H9 (cell line): ENCODE results near the gene MAPK1IP1L. TPM values are rescaled to one million over a fixed set of nuclear protein-coding genes. Genes with fewer than 3 reads are reported as not detected.

Experiments used
- DNase-seq: peaks from one replicate; pipeline ENCODE4 v3.0.0-alpha.2; 2017
- H2AFZ ChIP-seq: one replicate; pipeline ENCODE4 v1.6.1; 2013; ENCODE audit warnings: mild to moderate bottlenecking, low read length, control low read depth, moderate library complexity
- H2AK5ac ChIP-seq: 2 replicates; pipeline ENCODE4 v1.6.1; 2013; ENCODE audit warnings: low read length, control low read depth, mixed read lengths; ENCODE audit not compliant: insufficient read length
- H2BK120ac ChIP-seq: one replicate; pipeline ENCODE4 v1.6.1; 2013; ENCODE audit warnings: low read depth, mild to moderate bottlenecking, low read length, control low read depth, inconsistent platforms; ENCODE audit not compliant: poor library complexity, severe bottlenecking
- H2BK12ac ChIP-seq: 2 replicates; pipeline ENCODE4 v1.6.1; 2013; ENCODE audit warnings: low read length, control low read depth, mixed read lengths, low read depth; ENCODE audit not compliant: insufficient read length
- H2BK15ac ChIP-seq: 2 replicates; pipeline ENCODE4 v1.6.1; 2013; ENCODE audit warnings: low read depth, low read length, control low read depth
- H2BK20ac ChIP-seq: one replicate; pipeline ENCODE4 v1.6.1; 2013; ENCODE audit warnings: low read depth, mild to moderate bottlenecking, low read length, control low read depth, inconsistent platforms; ENCODE audit not compliant: poor library complexity, severe bottlenecking
- H2BK5ac ChIP-seq: 2 replicates; pipeline ENCODE4 v1.6.1; 2013; ENCODE audit warnings: low read length, control low read depth, mixed read lengths; ENCODE audit not compliant: insufficient read length
- H3K14ac ChIP-seq: 2 replicates; pipeline ENCODE4 v1.6.1; 2013; ENCODE audit warnings: low read length, control low read depth; ENCODE audit not compliant: insufficient read depth
- H3K18ac ChIP-seq: 2 replicates; pipeline ENCODE4 v1.6.1; 2013; ENCODE audit warnings: low read depth, mild to moderate bottlenecking, mixed read lengths, low read length, control low read depth; ENCODE audit not compliant: insufficient read length
- H3K23ac ChIP-seq: 2 replicates; pipeline ENCODE4 v1.6.1; 2013; ENCODE audit warnings: low read length, control low read depth, mixed read lengths, low read depth; ENCODE audit not compliant: insufficient read length
- H3K23me2 ChIP-seq: 2 replicates; pipeline ENCODE4 v1.6.1; 2013; ENCODE audit warnings: low read depth, mild to moderate bottlenecking, mixed read lengths, low read length, control low read depth; ENCODE audit not compliant: insufficient read length, poor library complexity, severe bottlenecking
- H3K27ac ChIP-seq: 2 replicates; pipeline ENCODE4 v1.5.1; 2013; ENCODE audit warnings: low read length, control low read depth, mixed read lengths, low read depth; ENCODE audit not compliant: insufficient read length
- H3K27me3 ChIP-seq: 2 replicates; pipeline ENCODE4 v1.6.1; 2013; ENCODE audit warnings: low read length, control low read depth, inconsistent platforms; ENCODE audit not compliant: insufficient read depth
- H3K4ac ChIP-seq: 2 replicates; pipeline ENCODE4 v1.6.1; 2013; ENCODE audit warnings: low read depth, mild to moderate bottlenecking, control low read depth, inconsistent platforms, low read length, moderate library complexity
- H3K4me1 ChIP-seq: 2 replicates; pipeline ENCODE4 v1.6.1; 2013; ENCODE audit warnings: low read length, control low read depth, inconsistent platforms; ENCODE audit not compliant: insufficient read depth
- H3K4me2 ChIP-seq: 2 replicates; pipeline ENCODE4 v1.6.1; 2013; ENCODE audit warnings: low read length, control low read depth, mixed read lengths; ENCODE audit not compliant: insufficient read length, insufficient read depth
- H3K56ac ChIP-seq: 2 replicates; pipeline ENCODE4 v1.6.1; 2013; ENCODE audit warnings: low read depth, mild to moderate bottlenecking, mixed read lengths, low read length, control low read depth; ENCODE audit not compliant: insufficient read length
- H3K79me1 ChIP-seq: 2 replicates; pipeline ENCODE4 v1.6.1; 2013; ENCODE audit warnings: low read depth, mild to moderate bottlenecking, moderate library complexity, low read length, control low read depth, inconsistent platforms; ENCODE audit not compliant: insufficient read depth, poor library complexity, severe bottlenecking
- H3K79me2 ChIP-seq: 2 replicates; pipeline ENCODE4 v1.6.1; 2013; ENCODE audit warnings: low read length, control low read depth, inconsistent platforms; ENCODE audit not compliant: insufficient read depth
- H3K9ac ChIP-seq: 2 replicates; pipeline ENCODE4 v1.6.1; 2013; ENCODE audit warnings: low read length, control low read depth, mixed read lengths; ENCODE audit not compliant: insufficient read length; ENCODE audit errors: extremely low read depth
- H3K9me3 ChIP-seq: one replicate; pipeline ENCODE4 v1.6.1; 2013; ENCODE audit warnings: low read depth, low read length, inconsistent platforms; ENCODE audit not compliant: control insufficient read depth
- H3T11ph ChIP-seq: one replicate; pipeline ENCODE4 v1.6.1; 2013; ENCODE audit warnings: mild to moderate bottlenecking, low read length, control low read depth, inconsistent platforms
- H4K20me1 ChIP-seq: one replicate; pipeline ENCODE4 v1.6.1; 2013; ENCODE audit not compliant: control insufficient read depth, insufficient read length, insufficient read depth
- H4K5ac ChIP-seq: 2 replicates; pipeline ENCODE4 v1.6.1; 2013; ENCODE audit warnings: low read depth, mild to moderate bottlenecking, mixed read lengths, low read length, control low read depth; ENCODE audit not compliant: insufficient read length
- H4K8ac ChIP-seq: replicated peaks from 2 replicates; pipeline ENCODE4 v1.6.1; 2013; ENCODE audit warnings: low read length, control low read depth, mixed read lengths, low read depth; ENCODE audit not compliant: insufficient read length
- H4K91ac ChIP-seq: 2 replicates; pipeline ENCODE4 v1.6.1; 2013; ENCODE audit warnings: low read depth, mild to moderate bottlenecking, moderate library complexity, mixed read lengths, low read length, control low read depth; ENCODE audit not compliant: insufficient read length
- H3K27ac Mint-ChIP-seq, 3 experiments: 2 replicates in 2 of 3; 3 replicates in 1 of 3; pipeline ENCODE4 v1.8.0; 2020 to 2021; ENCODE audit warnings: mixed read lengths in 3 of 3, mild to moderate bottlenecking in 1 of 3, moderate library complexity in 1 of 3
- H3K27me3 Mint-ChIP-seq: 2 replicates; pipeline ENCODE4 v1.8.0; 2021; ENCODE audit warnings: low read depth, mild to moderate bottlenecking, moderate library complexity, mixed read lengths
- H3K36me3 Mint-ChIP-seq, 3 experiments: 2 replicates in 2 of 3; 3 replicates in 1 of 3; pipeline ENCODE4 v1.8.0; 2020 to 2021; ENCODE audit warnings: low read depth in 3 of 3, mixed read lengths in 3 of 3; ENCODE audit not compliant: insufficient read depth in 1 of 3
- H3K4me1 Mint-ChIP-seq, 2 experiments: 2 replicates each; pipeline ENCODE4 v1.8.0; 2020; ENCODE audit warnings: mixed read lengths in 2 of 2
- H3K4me3 Mint-ChIP-seq, 2 experiments: 2 replicates in 1 of 2; 3 replicates in 1 of 2; pipeline ENCODE4 v1.8.0; 2020 to 2021; ENCODE audit warnings: mild to moderate bottlenecking in 2 of 2, mixed read lengths in 2 of 2, moderate library complexity in 1 of 2
- H3K9me3 Mint-ChIP-seq, 2 experiments: 2 replicates in 1 of 2; 3 replicates in 1 of 2; pipeline ENCODE4 v1.8.0; 2020; ENCODE audit warnings: mild to moderate bottlenecking in 2 of 2, mixed read lengths in 2 of 2, moderate library complexity in 1 of 2
- WGBS: extraction: QIAGEN DNeasy Blood & Tissue Kit; methylation state at CpG from one replicate; pipeline ENCODE4 v1.1.7; 2013; ENCODE audit warnings: missing lambda C conversion rate, low lambda C conversion rate, mixed read lengths; ENCODE audit not compliant: insufficient read length; ENCODE audit errors: extremely low coverage; 5-methylcytosine and 5-hydroxymethylcytosine counted together
- total RNA-seq: library from RNA; stranded (reverse); gene quantifications from 2 replicates; pipeline ENCODE4 v1.2.1, GENCODE V29; 2021
- TF ChIP-seq, protein P1 (sequence below): fragments of 200-600 bp; sonication (generic); conservative IDR thresholded peaks from 3 replicates; pipeline ENCODE4 v1.8.0; 2021; ENCODE audit warnings: antibody characterized with exemption, mild to moderate bottlenecking

MAPK1IP1L gene
- total RNA-seq, 1 experiment from 2014 or later = 133 TPM

DNA sequence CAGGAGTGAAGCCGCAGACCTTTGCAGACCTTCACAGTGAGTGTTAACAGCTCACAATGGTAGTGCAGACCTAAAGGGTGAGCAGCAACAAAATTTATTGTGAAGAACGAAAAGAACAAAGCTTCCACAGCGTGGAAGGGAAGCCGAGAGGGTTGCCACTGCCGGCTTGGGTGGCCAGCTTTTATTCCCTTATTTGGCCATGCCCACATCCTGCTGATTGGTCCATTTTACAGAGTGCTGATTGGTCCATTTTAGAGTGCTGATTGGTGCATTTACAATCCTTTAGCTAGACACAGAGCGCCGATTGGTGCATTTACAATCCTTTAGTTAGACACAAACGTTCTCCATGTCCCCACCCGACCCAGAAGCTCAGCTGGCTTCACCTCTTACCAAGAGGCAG lies 35.5 kb downstream of the MAPK1IP1L start:
- H3K79me1 ChIP-seq = no peaks in the 10 kb centered on the region
- H3K4ac ChIP-seq = no peak overlapping the region
- no peak overlapping the region for H3K23ac ChIP-seq
- H3K4me2 ChIP-seq = no peak overlapping the region
- no peaks in the 10 kb centered on the region for H3K9me3 ChIP-seq
- no peaks in the 10 kb centered on the region for H4K20me1 ChIP-seq
- no peak overlapping the region for H4K8ac ChIP-seq
- H2BK5ac ChIP-seq = no peak overlapping the region
- DNase-seq = no peak
- H3K27me3 ChIP-seq = no peaks in the 10 kb centered on the region
- H3K4me1 Mint-ChIP-seq = peaks cover 2 to 5% of the 10 kb centered on the region in 2 experiments; a peak in 3 of 4 replicates
- no peak overlapping the region for H2BK12ac ChIP-seq
- H3K79me2 ChIP-seq = no peaks in the 10 kb centered on the region
- H3K23me2 ChIP-seq = no peaks in the 10 kb centered on the region
- H2AFZ ChIP-seq = no peak overlapping the region
- H3K14ac ChIP-seq = no peak overlapping the region
- H3K9ac ChIP-seq = no peak overlapping the region
- H4K91ac ChIP-seq = no peak overlapping the region
- H3K27ac ChIP-seq = no peak overlapping the region
- WGBS = no CpG with 5 or more reads among the region's 9 CpGs
- H3K36me3 Mint-ChIP-seq = no peaks in the 10 kb centered on the region
- H2AK5ac ChIP-seq = no peak overlapping the region
- no peak overlapping the region for H4K5ac ChIP-seq
- H2BK15ac ChIP-seq = no peak overlapping the region
- no peak overlapping the region for H3K56ac ChIP-seq
- no peaks in the 10 kb centered on the region for H3K4me1 ChIP-seq
- no peak overlapping the region for H2BK20ac ChIP-seq
- no peak overlapping the region for H3K4me3 Mint-ChIP-seq
- H3K27ac Mint-ChIP-seq = no peak overlapping the region
- H3T11ph ChIP-seq = no peak overlapping the region
- TF ChIP-seq, protein P1, sequence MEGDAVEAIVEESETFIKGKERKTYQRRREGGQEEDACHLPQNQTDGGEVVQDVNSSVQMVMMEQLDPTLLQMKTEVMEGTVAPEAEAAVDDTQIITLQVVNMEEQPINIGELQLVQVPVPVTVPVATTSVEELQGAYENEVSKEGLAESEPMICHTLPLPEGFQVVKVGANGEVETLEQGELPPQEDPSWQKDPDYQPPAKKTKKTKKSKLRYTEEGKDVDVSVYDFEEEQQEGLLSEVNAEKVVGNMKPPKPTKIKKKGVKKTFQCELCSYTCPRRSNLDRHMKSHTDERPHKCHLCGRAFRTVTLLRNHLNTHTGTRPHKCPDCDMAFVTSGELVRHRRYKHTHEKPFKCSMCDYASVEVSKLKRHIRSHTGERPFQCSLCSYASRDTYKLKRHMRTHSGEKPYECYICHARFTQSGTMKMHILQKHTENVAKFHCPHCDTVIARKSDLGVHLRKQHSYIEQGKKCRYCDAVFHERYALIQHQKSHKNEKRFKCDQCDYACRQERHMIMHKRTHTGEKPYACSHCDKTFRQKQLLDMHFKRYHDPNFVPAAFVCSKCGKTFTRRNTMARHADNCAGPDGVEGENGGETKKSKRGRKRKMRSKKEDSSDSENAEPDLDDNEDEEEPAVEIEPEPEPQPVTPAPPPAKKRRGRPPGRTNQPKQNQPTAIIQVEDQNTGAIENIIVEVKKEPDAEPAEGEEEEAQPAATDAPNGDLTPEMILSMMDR = no peak
- H2BK120ac ChIP-seq = no peak overlapping the region
- no peak overlapping the region for H3K18ac ChIP-seq
- peaks cover 5% of the 10 kb centered on the region; the same call in 1 of the 2 replicates for H3K27me3 Mint-ChIP-seq
- no peaks in the 10 kb centered on the region for H3K9me3 Mint-ChIP-seq
